Anterior cingulate cortex (tissue), 58 donors: ENCODE measurements around the gene MID1.

Experiments
- DNase-seq, 58 donors: peaks; one replicate each; lab custom pipeline; 2025; lab: John Stamatoyannopoulos, UW

MID1 gene

GRCh38 chrX:10620121-10620699 is at the start of gene MID1:
Gene MID1, minus strand, starts transcription at chrX:10620585. Its CDS starts 53,038 bp downstream, at chrX:10567547.
- DNase-seq, result peak in 52 of 58 donors; percentile 0 to 67 (median 22)

GRCh38 chrX:10667143-10667542 is 46.8 kb upstream of the MID1 start:
- DNase-seq, result peak in 2 of 58 donors; percentile 0 to 1

- no peak for DNase-seq
These were observed 45.7 kb upstream of the MID1 start for GRCh38 chrX:10666102-10666501.

- no peak for DNase-seq
These were observed 45.3 kb upstream of the MID1 start for GRCh38 chrX:10665681-10666080.

- no peak for DNase-seq
These were observed 39.8 kb upstream of the MID1 start for GRCh38 chrX:10660171-10660570.

- DNase-seq, result no peak
These were observed 35.8 kb upstream of the MID1 start for GRCh38 chrX:10656214-10656613.

GRCh38 chrX:10654960-10655359 is 34.6 kb upstream of the MID1 start:
- no peak for DNase-seq

- no peak for DNase-seq
These were observed 32.9 kb upstream of the MID1 start for GRCh38 chrX:10653302-10653701.

GRCh38 chrX:10649265-10649664 is 28.9 kb upstream of the MID1 start:
- DNase-seq, result no peak

- DNase-seq, result no peak
These were observed 28.2 kb upstream of the MID1 start for GRCh38 chrX:10648614-10649013.

- DNase-seq, result no peak
These were observed 16.5 kb upstream of the MID1 start for GRCh38 chrX:10636851-10637250.

GRCh38 chrX:10636337-10636736 is 16.0 kb upstream of the MID1 start:
- DNase-seq, result peak in 7 of 58 donors; percentile 1 to 34 (median 3)

- DNase-seq, result peak in 1 of 58 donors; percentile 4
These were observed 14.2 kb upstream of the MID1 start for GRCh38 chrX:10634392-10635161.

- peak in 8 of 58 donors; percentile 2 to 13 (median 4) for DNase-seq
These were observed 13.3 kb upstream of the MID1 start for GRCh38 chrX:10633722-10634121.

- no peak for DNase-seq
These were observed 11.2 kb upstream of the MID1 start for GRCh38 chrX:10631416-10632145.

GRCh38 chrX:10630320-10630719 is 9.9 kb upstream of the MID1 start:
- no peak for DNase-seq

GRCh38 chrX:10629905-10630304 is 9.5 kb upstream of the MID1 start:
- DNase-seq, result no peak

GRCh38 chrX:10628906-10629305 is 8.5 kb upstream of the MID1 start:
- DNase-seq, result no peak

- DNase-seq, result no peak
These were observed 1.8 kb upstream of the MID1 start for GRCh38 chrX:10622197-10622596.

- peak in 3 of 58 donors; percentile 2 to 23 (median 5) for DNase-seq
These were observed 849 bp downstream of the MID1 start for GRCh38 chrX:10619425-10620046.

GRCh38 chrX:10618961-10619360 is 1.4 kb downstream of the MID1 start:
- DNase-seq, result no peak
